ENCODE data around the gene GRAP2. TPM values are rescaled to one million over a fixed set of nuclear protein-coding genes. Genes with fewer than 3 reads are reported as not detected.

Gene GRAP2
- total RNA-seq, 1 experiment from 2014 or later, result 0.54 TPM

DNA sequence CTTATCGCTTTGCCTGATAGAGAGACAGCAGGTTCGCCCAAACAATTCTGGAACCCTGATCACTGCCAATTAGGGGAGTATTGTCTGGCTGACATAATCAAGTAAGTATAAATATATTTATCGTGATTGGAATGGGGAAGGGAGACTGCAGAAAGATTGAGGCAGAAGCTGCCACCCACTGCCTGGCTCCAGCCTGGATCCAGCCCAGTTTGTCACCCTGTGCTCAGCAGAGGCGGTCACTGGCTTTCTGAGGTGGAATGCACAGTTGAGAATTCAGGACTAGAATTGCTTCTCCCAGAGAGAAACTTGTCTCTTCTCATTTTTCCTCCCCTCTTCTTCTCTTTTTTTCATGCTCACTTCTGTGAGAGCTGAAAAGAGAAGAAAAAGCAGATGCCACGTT lies 25.9 kb downstream of the GRAP2 start:
- no peak overlapping the region for H3K27ac ChIP-seq (ENCODE audit: low read length)
- no peaks in the 10 kb centered on the region for H3K4me1 ChIP-seq (ENCODE audit: control insufficient read depth, insufficient read depth, low read length)
- peaks cover 5% of the 10 kb centered on the region for H3K27me3 ChIP-seq (ENCODE audit: control insufficient read depth, insufficient read depth, low read length)
- in situ Hi-C loops (cut with HindIII; ENCODE audit: low pct_unique_long_range_greater_than_20kb, low sequenced_read_pairs), result no loop called here
- H3K9me3 ChIP-seq (ENCODE audit: control insufficient read depth, insufficient read depth, low read depth, low read length), result no peaks in the 10 kb centered on the region
- no TSS peak for BruUV-seq (replicated peaks)
- CTCF ChIA-PET, result interaction anchor here (0.6 kb wide), 1 partner anchor 291 kb away, joined by 3 read pairs; no protein-coding TSS in a partner anchor
- intact Hi-C loops (cut with micrococcal nuclease; ENCODE audit: unreplicated experiment), result no loop called here
- POLR2A ChIA-PET, result no interaction called here
- no peak overlapping the region for H3K4me3 ChIP-seq (ENCODE audit: low read depth in 2 of 2, low read length in 2 of 2)
- TF ChIP-seq, protein P1, sequence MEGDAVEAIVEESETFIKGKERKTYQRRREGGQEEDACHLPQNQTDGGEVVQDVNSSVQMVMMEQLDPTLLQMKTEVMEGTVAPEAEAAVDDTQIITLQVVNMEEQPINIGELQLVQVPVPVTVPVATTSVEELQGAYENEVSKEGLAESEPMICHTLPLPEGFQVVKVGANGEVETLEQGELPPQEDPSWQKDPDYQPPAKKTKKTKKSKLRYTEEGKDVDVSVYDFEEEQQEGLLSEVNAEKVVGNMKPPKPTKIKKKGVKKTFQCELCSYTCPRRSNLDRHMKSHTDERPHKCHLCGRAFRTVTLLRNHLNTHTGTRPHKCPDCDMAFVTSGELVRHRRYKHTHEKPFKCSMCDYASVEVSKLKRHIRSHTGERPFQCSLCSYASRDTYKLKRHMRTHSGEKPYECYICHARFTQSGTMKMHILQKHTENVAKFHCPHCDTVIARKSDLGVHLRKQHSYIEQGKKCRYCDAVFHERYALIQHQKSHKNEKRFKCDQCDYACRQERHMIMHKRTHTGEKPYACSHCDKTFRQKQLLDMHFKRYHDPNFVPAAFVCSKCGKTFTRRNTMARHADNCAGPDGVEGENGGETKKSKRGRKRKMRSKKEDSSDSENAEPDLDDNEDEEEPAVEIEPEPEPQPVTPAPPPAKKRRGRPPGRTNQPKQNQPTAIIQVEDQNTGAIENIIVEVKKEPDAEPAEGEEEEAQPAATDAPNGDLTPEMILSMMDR (IDR thresholded peaks at IDR 0.05), result no peak
- TF ChIP-seq TCF7L2 (IDR thresholded peaks at IDR 0.05; ENCODE audit: low read depth, low read length) (no peak), SIN3A (IDR thresholded peaks at IDR 0.05; ENCODE audit: borderline replicate concordance, insufficient read depth, low read depth, low read length) (no peak), POLR2AphosphoS5 (IDR thresholded peaks at IDR 0.05; ENCODE audit: low read depth, low read length) (no peak)
- TF ChIP-seq, protein P2, sequence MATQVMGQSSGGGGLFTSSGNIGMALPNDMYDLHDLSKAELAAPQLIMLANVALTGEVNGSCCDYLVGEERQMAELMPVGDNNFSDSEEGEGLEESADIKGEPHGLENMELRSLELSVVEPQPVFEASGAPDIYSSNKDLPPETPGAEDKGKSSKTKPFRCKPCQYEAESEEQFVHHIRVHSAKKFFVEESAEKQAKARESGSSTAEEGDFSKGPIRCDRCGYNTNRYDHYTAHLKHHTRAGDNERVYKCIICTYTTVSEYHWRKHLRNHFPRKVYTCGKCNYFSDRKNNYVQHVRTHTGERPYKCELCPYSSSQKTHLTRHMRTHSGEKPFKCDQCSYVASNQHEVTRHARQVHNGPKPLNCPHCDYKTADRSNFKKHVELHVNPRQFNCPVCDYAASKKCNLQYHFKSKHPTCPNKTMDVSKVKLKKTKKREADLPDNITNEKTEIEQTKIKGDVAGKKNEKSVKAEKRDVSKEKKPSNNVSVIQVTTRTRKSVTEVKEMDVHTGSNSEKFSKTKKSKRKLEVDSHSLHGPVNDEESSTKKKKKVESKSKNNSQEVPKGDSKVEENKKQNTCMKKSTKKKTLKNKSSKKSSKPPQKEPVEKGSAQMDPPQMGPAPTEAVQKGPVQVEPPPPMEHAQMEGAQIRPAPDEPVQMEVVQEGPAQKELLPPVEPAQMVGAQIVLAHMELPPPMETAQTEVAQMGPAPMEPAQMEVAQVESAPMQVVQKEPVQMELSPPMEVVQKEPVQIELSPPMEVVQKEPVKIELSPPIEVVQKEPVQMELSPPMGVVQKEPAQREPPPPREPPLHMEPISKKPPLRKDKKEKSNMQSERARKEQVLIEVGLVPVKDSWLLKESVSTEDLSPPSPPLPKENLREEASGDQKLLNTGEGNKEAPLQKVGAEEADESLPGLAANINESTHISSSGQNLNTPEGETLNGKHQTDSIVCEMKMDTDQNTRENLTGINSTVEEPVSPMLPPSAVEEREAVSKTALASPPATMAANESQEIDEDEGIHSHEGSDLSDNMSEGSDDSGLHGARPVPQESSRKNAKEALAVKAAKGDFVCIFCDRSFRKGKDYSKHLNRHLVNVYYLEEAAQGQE (IDR thresholded peaks at IDR 0.05; ENCODE audit: insufficient read depth in 1 of 2, low read depth in 2 of 2, low read length in 1 of 2), result no peak
- ATAC-seq, result no peak
- no peak for DNase-seq (ENCODE audit: low read depth, low spot score)
- H3K36me3 ChIP-seq (ENCODE audit: control insufficient read depth, insufficient read depth, low read length), result no peaks in the 10 kb centered on the region

DNA sequence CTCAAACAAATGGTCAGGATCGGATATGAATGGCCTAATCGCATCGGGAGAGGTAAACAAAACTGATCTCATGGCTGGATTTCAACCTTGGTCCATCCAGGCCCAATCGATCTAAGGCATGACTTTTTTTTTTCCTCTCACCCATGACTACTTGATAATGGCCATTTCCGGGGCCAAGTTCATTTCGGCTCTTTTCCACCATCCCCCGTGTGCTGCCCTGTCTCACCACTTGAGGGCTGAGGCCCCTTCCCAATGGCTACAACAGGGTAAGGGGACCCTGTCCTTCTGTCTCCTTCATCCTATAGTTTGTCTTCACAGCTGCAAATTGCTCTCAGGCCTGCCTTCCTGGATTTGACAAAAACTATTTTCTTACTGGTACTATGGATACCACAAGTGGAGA lies 26.7 kb downstream of the GRAP2 start:
- Histone ChIP-seq H3K9me3 (ENCODE audit: control insufficient read depth, insufficient read depth, low read depth, low read length) (no peaks in the 10 kb centered on the region), H3K4me1 (ENCODE audit: control insufficient read depth, insufficient read depth, low read length) (no peaks in the 10 kb centered on the region), H3K27ac (ENCODE audit: low read length) (no peak overlapping the region), H3K27me3 (ENCODE audit: control insufficient read depth, insufficient read depth, low read length) (peaks cover 6% of the 10 kb centered on the region), H3K4me3 (ENCODE audit: low read depth in 2 of 2, low read length in 2 of 2) (no peak overlapping the region), H3K36me3 (ENCODE audit: control insufficient read depth, insufficient read depth, low read length) (no peaks in the 10 kb centered on the region)
- CTCF ChIA-PET, result no interaction called here
- ATAC-seq, result no peak
- in situ Hi-C loops (cut with HindIII; ENCODE audit: low pct_unique_long_range_greater_than_20kb, low sequenced_read_pairs) (no loop called here), intact Hi-C loops (cut with micrococcal nuclease; ENCODE audit: unreplicated experiment) (no loop called here)
- no peak for TF ChIP-seq TCF7L2 (IDR thresholded peaks at IDR 0.05; ENCODE audit: low read depth, low read length)
- TF ChIP-seq, protein P2 (IDR thresholded peaks at IDR 0.05; ENCODE audit: insufficient read depth in 1 of 2, low read depth in 2 of 2, low read length in 1 of 2), result no peak
- no peak for TF ChIP-seq POLR2AphosphoS5 (IDR thresholded peaks at IDR 0.05; ENCODE audit: low read depth, low read length)
- TF ChIP-seq, protein P1 (IDR thresholded peaks at IDR 0.05), result no peak
- no peak for TF ChIP-seq SIN3A (IDR thresholded peaks at IDR 0.05; ENCODE audit: borderline replicate concordance, insufficient read depth, low read depth, low read length)
- no peak for DNase-seq (ENCODE audit: low read depth, low spot score)
- no TSS peak for BruUV-seq (replicated peaks)
- POLR2A ChIA-PET, result no interaction called here

Data from Panc1 (cell line).